Activated naive CD4-positive, alpha-beta T cell treated with anti-CD3 and anti-CD28 coated beads, Interleukin-2, amount 50 U/mL, for 24 hours (primary cell): ENCODE results near the gene STUB1.
"Not testable (repeated sequence)": the region's sequence is repeated elsewhere in the genome, so short reads cannot be mapped to it uniquely, and the experiment has no call there.

Experiments used
- H3K27ac Mint-ChIP-seq: one replicate; pipeline ENCODE4 v1.8.0; 2021; ENCODE audit warnings: mild to moderate bottlenecking, mixed read lengths
- H3K27me3 Mint-ChIP-seq: one replicate; pipeline ENCODE4 v1.8.0; 2021; ENCODE audit warnings: mixed read lengths
- H3K36me3 Mint-ChIP-seq: one replicate; pipeline ENCODE4 v1.8.0; 2021; ENCODE audit warnings: mixed read lengths
- H3K4me1 Mint-ChIP-seq: one replicate; pipeline ENCODE4 v1.8.0; 2021; ENCODE audit warnings: mixed read lengths
- H3K4me3 Mint-ChIP-seq: one replicate; pipeline ENCODE4 v1.8.0; 2021; ENCODE audit warnings: mild to moderate bottlenecking, mixed read lengths
- H3K9me3 Mint-ChIP-seq: one replicate; pipeline ENCODE4 v1.8.0; 2021; ENCODE audit warnings: mixed read lengths

The STUB1 gene

DNA sequence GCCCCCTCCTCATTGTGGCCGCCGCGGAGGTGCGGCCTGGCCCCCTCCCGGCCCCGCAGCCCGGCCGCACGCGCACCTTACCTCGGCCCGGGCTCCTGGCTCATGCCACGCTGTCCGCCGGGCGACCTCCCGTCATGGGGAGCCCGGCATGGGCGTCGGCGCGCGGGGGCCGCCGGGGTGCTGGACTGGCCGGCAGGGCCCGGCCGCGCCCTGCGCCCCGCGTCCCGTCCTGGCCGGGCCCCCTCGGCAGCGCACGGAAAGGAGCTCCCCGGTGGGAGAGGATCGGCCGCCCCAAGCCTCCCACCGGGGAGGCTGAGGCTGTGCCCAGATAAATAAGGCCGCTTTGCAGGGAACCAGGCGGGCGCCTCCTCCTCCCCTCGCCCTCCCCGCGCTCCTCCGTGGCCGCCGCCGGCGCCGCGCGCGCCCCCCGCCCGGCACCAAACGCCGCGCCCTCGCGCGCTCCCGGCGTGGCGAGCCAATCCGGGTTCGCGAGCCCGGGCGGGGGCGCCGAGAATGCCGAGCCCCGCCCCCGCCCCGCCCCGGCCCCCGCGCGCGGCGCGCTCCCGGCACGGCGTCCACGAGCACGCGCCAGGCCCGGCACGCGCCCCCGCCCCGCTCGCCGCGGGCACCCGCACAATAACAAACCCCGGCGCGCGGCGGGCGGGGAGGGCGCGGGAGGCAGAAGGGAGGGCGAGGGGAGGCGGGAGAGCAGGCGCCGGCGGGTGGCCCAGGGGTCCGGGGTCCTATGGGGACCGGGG lies 25.4 kb downstream of the STUB1 start, which contains the start of gene FBXL16:
FBXL16 (minus strand) TSS at position 371 of the 758 bp plus-strand sequence. CDS start 8,396 bp downstream, outside the sequence.
- no peak within 1 kb of the TSS for H3K27ac Mint-ChIP-seq
- peak within 1 kb of the TSS; percentile 15 for H3K4me3 Mint-ChIP-seq
- H3K4me1 Mint-ChIP-seq = peaks cover 6% of the 10 kb centered on the region
- H3K27me3 Mint-ChIP-seq = peaks cover 26% of the 10 kb centered on the region
- no peaks in the 10 kb centered on the region for H3K9me3 Mint-ChIP-seq
- no peaks in the 10 kb centered on the region for H3K36me3 Mint-ChIP-seq

GRCh38 chr16:706189-707061 lies 26.2 kb downstream of the STUB1 start:
- H3K9me3 Mint-ChIP-seq = no peaks in the 10 kb centered on the region
- peak overlapping the region; percentile 15 for H3K4me3 Mint-ChIP-seq
- no peak overlapping the region for H3K27ac Mint-ChIP-seq
- H3K36me3 Mint-ChIP-seq = no peaks in the 10 kb centered on the region
- peaks cover 28% of the 10 kb centered on the region for H3K27me3 Mint-ChIP-seq
- H3K4me1 Mint-ChIP-seq = peaks cover 2% of the 10 kb centered on the region

GRCh38 chr16:707062-707538 lies 26.9 kb downstream of the STUB1 start:
- Mint-ChIP-seq H3K36me3 (no peaks in the 10 kb centered on the region), H3K4me3 (no peak overlapping the region), H3K27me3 (peaks cover 28% of the 10 kb centered on the region), H3K9me3 (no peaks in the 10 kb centered on the region), H3K27ac (no peak overlapping the region), H3K4me1 (no peaks in the 10 kb centered on the region)

DNA sequence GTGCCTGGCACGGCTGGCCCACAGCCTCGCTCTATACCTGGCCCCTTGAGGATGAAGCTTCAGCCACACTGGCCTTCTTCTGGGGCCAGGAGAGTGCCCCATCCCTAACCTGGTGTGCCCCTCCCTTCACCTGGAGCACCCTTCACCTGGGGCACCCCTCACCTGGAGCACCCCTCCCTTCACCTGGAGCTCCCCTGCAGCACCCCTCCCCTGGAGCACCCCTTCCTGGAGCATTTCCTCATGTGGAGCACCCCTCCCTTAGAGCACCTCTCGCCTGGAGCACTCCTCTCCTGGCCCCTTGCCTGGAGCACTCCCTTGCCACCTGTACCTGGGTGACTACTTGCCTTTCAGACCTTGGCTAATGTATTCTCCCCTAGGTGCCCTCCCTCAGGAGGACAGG lies 27.8 kb downstream of the STUB1 start:
- H3K27me3 Mint-ChIP-seq = peaks cover 21% of the 10 kb centered on the region
- H3K4me1 Mint-ChIP-seq = no peaks in the 10 kb centered on the region
- H3K36me3 Mint-ChIP-seq = no peaks in the 10 kb centered on the region
- no peak overlapping the region for H3K4me3 Mint-ChIP-seq
- H3K27ac Mint-ChIP-seq = no peak overlapping the region
- no peaks in the 10 kb centered on the region for H3K9me3 Mint-ChIP-seq

- Mint-ChIP-seq H3K27ac (no peak overlapping the region), H3K36me3 (no peaks in the 10 kb centered on the region), H3K4me3 (no peak overlapping the region), H3K9me3 (no peaks in the 10 kb centered on the region), H3K4me1 (no peaks in the 10 kb centered on the region), H3K27me3 (peaks cover 19% of the 10 kb centered on the region)
Measured at GRCh38 chr16:708959-709358, 28.7 kb downstream of the STUB1 start.

GRCh38 chr16:709566-710499 lies 29.6 kb downstream of the STUB1 start:
- no peaks in the 10 kb centered on the region for H3K9me3 Mint-ChIP-seq
- H3K27ac Mint-ChIP-seq = no peak overlapping the region
- peaks cover 17% of the 10 kb centered on the region for H3K27me3 Mint-ChIP-seq
- H3K36me3 Mint-ChIP-seq = no peaks in the 10 kb centered on the region
- no peaks in the 10 kb centered on the region for H3K4me1 Mint-ChIP-seq
- H3K4me3 Mint-ChIP-seq = no peak overlapping the region

DNA sequence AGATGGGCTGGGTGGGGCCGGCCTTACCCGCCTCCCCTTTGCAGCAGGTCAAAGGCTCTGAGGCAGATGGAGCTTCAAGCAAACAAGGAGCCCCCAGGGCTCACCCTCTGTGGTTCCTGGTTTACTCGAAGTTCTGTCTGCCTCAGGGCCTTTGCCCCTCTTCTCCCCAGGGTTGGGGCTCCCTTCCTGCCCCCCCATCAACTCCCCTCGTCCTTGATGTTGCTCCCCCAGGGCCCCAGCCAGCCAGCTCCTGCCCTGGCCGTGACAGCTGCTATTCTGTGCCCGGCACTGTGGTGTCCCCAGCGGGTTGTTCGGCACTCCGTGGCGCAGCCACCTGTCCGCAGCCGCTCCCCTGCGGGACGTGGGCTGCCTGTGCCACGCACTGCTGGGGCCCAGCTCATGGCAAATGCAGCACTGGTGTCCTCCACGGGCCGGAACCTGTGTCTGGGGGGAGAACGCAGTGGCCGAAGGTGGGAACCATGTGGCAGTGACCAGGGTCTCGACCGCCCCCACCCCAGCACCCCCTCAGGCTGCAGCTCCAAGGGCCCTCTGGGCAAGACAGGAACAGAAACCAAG lies 30.4 kb downstream of the STUB1 start:
- Mint-ChIP-seq H3K27me3 (peaks cover 17% of the 10 kb centered on the region), H3K36me3 (no peaks in the 10 kb centered on the region), H3K9me3 (no peaks in the 10 kb centered on the region), H3K4me1 (no peaks in the 10 kb centered on the region), H3K4me3 (no peak overlapping the region), H3K27ac (no peak overlapping the region)

GRCh38 chr16:711084-711483 lies 30.9 kb downstream of the STUB1 start:
- Mint-ChIP-seq H3K4me3 (no peak overlapping the region), H3K27me3 (peaks cover 17% of the 10 kb centered on the region), H3K9me3 (no peaks in the 10 kb centered on the region), H3K36me3 (no peaks in the 10 kb centered on the region), H3K27ac (no peak overlapping the region), H3K4me1 (no peaks in the 10 kb centered on the region)

DNA sequence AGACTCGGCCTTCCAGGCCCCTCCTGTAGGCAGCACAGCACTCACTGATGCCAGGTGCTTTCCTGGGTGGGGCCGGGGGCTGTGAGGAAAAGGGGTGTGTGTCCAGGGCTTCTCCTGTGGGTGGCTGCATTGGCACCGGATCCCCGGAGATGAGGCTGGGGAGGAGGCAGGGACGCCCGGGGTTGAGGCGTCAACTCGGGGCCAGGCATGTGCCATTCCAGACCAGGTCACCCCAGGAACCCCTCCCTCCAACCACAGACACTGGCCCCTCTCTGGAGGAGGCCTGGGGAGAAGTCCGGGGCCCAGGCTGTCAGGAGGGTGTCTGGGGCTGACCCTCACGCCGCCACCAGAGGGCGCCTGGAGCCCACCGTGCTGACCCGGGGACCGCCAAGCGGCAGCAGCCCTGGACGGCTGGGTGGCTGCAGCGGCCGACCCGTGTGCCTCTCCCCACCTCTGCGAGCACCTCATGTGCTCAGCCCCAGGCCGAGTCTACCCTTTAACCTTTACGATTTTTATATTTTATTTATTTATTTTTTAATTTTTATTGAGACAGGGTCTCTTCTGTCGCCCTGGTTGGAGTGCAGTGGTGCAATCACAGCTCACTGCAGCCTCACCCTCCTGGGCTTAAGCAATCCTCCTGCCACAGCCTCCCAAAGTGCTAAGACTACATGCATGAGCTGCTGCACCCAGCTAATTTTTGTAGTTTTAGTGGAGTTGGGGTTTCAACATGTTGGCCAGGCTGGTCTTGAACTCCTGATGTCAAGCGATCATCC lies 31.5 kb downstream of the STUB1 start:
- H3K4me1 Mint-ChIP-seq = peaks cover 4% of the 10 kb centered on the region
- no peaks in the 10 kb centered on the region for H3K9me3 Mint-ChIP-seq
- H3K36me3 Mint-ChIP-seq = no peaks in the 10 kb centered on the region
- H3K27me3 Mint-ChIP-seq = peaks cover 16% of the 10 kb centered on the region
- H3K27ac Mint-ChIP-seq = no peak overlapping the region
- H3K4me3 Mint-ChIP-seq = no peak overlapping the region

DNA sequence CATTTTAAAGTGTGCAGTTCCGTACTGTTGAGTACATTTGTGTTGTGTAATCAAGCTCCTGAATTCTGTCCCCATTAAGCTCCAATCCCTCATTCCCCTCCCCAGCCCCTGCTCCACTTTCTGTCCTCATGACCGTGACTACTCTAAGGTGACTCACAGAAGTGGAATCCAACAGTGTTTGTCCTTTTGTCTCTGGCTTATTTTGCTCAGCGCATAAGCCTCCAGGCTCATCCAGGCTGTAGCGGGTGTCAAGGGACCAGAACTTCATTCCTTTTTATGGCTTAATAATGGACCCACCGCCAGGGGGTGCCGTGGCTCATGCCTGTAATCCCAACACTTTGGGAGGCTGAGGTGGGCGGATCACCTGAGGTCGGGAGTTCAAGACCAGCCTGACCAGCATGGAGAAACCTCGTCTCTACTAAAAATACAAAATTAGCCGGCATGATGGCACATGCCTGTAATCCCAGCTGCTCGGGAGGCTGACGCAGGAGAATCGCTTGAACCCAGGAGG lies 32.6 kb downstream of the STUB1 start:
- H3K36me3 Mint-ChIP-seq, H3K4me1 Mint-ChIP-seq, H3K9me3 Mint-ChIP-seq, H3K27ac Mint-ChIP-seq, H3K4me3 Mint-ChIP-seq: not testable (repeated sequence)
- H3K27me3 Mint-ChIP-seq = peaks cover 15% of the 10 kb centered on the region

GRCh38 chr16:714079-714478 lies 33.9 kb downstream of the STUB1 start:
- no peak overlapping the region for H3K27ac Mint-ChIP-seq
- H3K4me3 Mint-ChIP-seq = no peak overlapping the region
- H3K4me1 Mint-ChIP-seq = peaks cover 5% of the 10 kb centered on the region
- no peaks in the 10 kb centered on the region for H3K9me3 Mint-ChIP-seq
- peaks cover 8% of the 10 kb centered on the region for H3K27me3 Mint-ChIP-seq
- H3K36me3 Mint-ChIP-seq = no peaks in the 10 kb centered on the region

- H3K4me3 Mint-ChIP-seq = peak within 1 kb of the TSS; percentile 66
- peaks cover 9% of the 10 kb centered on the region for H3K4me1 Mint-ChIP-seq
- H3K27ac Mint-ChIP-seq = no peak within 1 kb of the TSS
- no peaks in the 10 kb centered on the region for H3K9me3 Mint-ChIP-seq
- peaks cover 6% of the 10 kb centered on the region for H3K27me3 Mint-ChIP-seq
- no peaks in the 10 kb centered on the region for H3K36me3 Mint-ChIP-seq
Measured at GRCh38 chr16:714558-715476, 34.6 kb downstream of the STUB1 start, which contains the start of gene METRN. TSS of gene METRN (plus strand) at chr16:715118. CDS start at chr16:715290, 172 bp downstream.

GRCh38 chr16:715477-716199 lies 35.4 kb downstream of the STUB1 start:
- Mint-ChIP-seq H3K27ac (no peak overlapping the region), H3K36me3 (no peaks in the 10 kb centered on the region), H3K9me3 (no peaks in the 10 kb centered on the region), H3K4me3 (peak overlapping the region; percentile 66), H3K27me3 (peaks cover 4% of the 10 kb centered on the region), H3K4me1 (peaks cover 15% of the 10 kb centered on the region)
